SK-N-SH (cell line): ENCODE results near the gene POLR3B. TPM values are rescaled to one million over a fixed set of nuclear protein-coding genes. Genes with fewer than 3 reads are reported as not detected.

Experiments used
- CTCF ChIA-PET: fragments of 300-600, 350-600 bp; formaldehyde crosslinking; extraction: SDS; loops from one replicate; lab custom pipeline; 2021; lab: Yijun Ruan, JAX
- POLR2A ChIA-PET: fragments of 350-600 bp; sonication (Branson Sonifier 250); formaldehyde crosslinking; extraction: SDS; loops from one replicate; lab custom pipeline; 2020; ENCODE audit warnings: antibody characterized with exemption, inconsistent platforms; lab: Yijun Ruan, JAX
- DNase-seq: peaks from one replicate; pipeline ENCODE4 v3.0.0; 2012
- H2AFZ ChIP-seq: fragments of 200-600 bp; sonication (generic); 2 replicates; pipeline ENCODE4 v1.8.1; 2016; ENCODE audit warnings: antibody characterized with exemption, mild to moderate bottlenecking, low read depth
- H3F3A ChIP-seq: fragments of 200-600 bp; sonication (generic); replicated peaks from 2 replicates; pipeline ENCODE3; 2016; ENCODE audit warnings: antibody characterized with exemption, mild to moderate bottlenecking; ENCODE audit not compliant: insufficient read depth
- H3K27ac ChIP-seq, 2 experiments: fragments of 200-500 bp in 1 of 2; fragments of 200-600 bp in 1 of 2; sonication (Bioruptor generic) in 1 of 2; sonication (generic), shearing (Covaris generic) in 1 of 2; 2 replicates each; pipeline versions ENCODE4 v1.5.1 to v1.6.1; 2014 to 2016; ENCODE audit warnings: low read depth in 2 of 2, inconsistent platforms in 1 of 2, low read length in 1 of 2, mild to moderate bottlenecking in 1 of 2, mixed read lengths in 1 of 2
- H3K27me3 ChIP-seq: fragments of 200-600 bp; sonication (generic), shearing (Covaris generic); 2 replicates; pipeline ENCODE4 v1.6.1; 2016; ENCODE audit warnings: mixed run types; ENCODE audit not compliant: insufficient read depth
- H3K36me3 ChIP-seq, 2 experiments: fragments of 200-500 bp in 1 of 2; fragments of 200-600 bp in 1 of 2; sonication (Bioruptor generic) in 1 of 2; sonication (generic) in 1 of 2; replicated peaks in 1 of 2; 2 replicates each; pipeline versions ENCODE3 to v1.5.1; 2014 to 2016; ENCODE audit warnings: low read length in 1 of 2, mild to moderate bottlenecking in 1 of 2; ENCODE audit not compliant: insufficient read depth in 2 of 2, control insufficient read depth in 1 of 2
- H3K4me1 ChIP-seq, 2 experiments: fragments of 200-500 bp in 1 of 2; fragments of 200-600 bp in 1 of 2; sonication (Bioruptor generic) in 1 of 2; sonication (generic), shearing (Covaris generic) in 1 of 2; 2 replicates each; pipeline versions ENCODE4 v1.5.1 to v1.6.1; 2014 to 2016; ENCODE audit warnings: low read depth in 1 of 2, low read length in 1 of 2, mixed run types in 1 of 2; ENCODE audit not compliant: insufficient read depth in 2 of 2, control insufficient read depth in 1 of 2
- H3K4me2 ChIP-seq: fragments of 200-600 bp; sonication (generic), shearing (Covaris generic); 2 replicates; pipeline ENCODE4 v1.6.1; 2017; ENCODE audit warnings: mixed run types
- H3K4me3 ChIP-seq, 2 experiments: fragments of 200-500 bp in 1 of 2; fragments of 200-600 bp in 1 of 2; sonication (Bioruptor generic) in 1 of 2; sonication (generic), shearing (Covaris generic) in 1 of 2; 2 replicates each; pipeline versions ENCODE4 v1.5.1 to v1.8.1; 2014 to 2016; ENCODE audit warnings: low read depth in 2 of 2, inconsistent platforms in 1 of 2, low read length in 1 of 2, mild to moderate bottlenecking in 1 of 2, mixed read lengths in 1 of 2, moderate library complexity in 1 of 2
- H3K79me2 ChIP-seq: fragments of 200-600 bp; sonication (generic); 2 replicates; pipeline ENCODE4 v1.8.1; 2017; ENCODE audit warnings: mild to moderate bottlenecking; ENCODE audit not compliant: insufficient read depth
- H3K9ac ChIP-seq: fragments of 200-600 bp; sonication (generic); 2 replicates; pipeline ENCODE4 v1.6.1; 2017; ENCODE audit warnings: mixed run types
- H3K9me2 ChIP-seq: fragments of 200-600 bp; sonication (generic); 2 replicates; pipeline ENCODE4 v1.6.1; 2017; ENCODE audit warnings: mixed run types
- H3K9me3 ChIP-seq: fragments of 200-600 bp; sonication (generic); 2 replicates; pipeline ENCODE4 v1.6.1; 2017; ENCODE audit warnings: mixed run types, mild to moderate bottlenecking, moderate library complexity
- H4K20me1 ChIP-seq: fragments of 200-600 bp; sonication (generic); 2 replicates; pipeline ENCODE4 v1.6.1; 2017; ENCODE audit warnings: mild to moderate bottlenecking, mixed run types; ENCODE audit not compliant: insufficient read depth
- CHD2 ChIP-seq: fragments of 150-350 bp; IDR thresholded peaks from 2 replicates; pipeline ENCODE4 v1.6.1; 2018; ENCODE audit warnings: low read length; ENCODE audit not compliant: partially characterized antibody
- CTCF ChIP-seq: fragments of 200-600 bp; sonication (generic); IDR thresholded peaks from 2 replicates; pipeline ENCODE4 v1.6.1; 2017; ENCODE audit warnings: antibody characterized with exemption, mild to moderate bottlenecking, moderate library complexity
- ELF1 ChIP-seq: IDR thresholded peaks from 2 replicates; pipeline ENCODE4 v1.4.0; 2012
- FOSL2 ChIP-seq: IDR thresholded peaks from 2 replicates; pipeline ENCODE4 v1.4.0; 2012; ENCODE audit warnings: low read depth, mild to moderate bottlenecking, moderate library complexity, borderline replicate concordance
- FOXJ3 ChIP-seq: sonication (generic); formaldehyde crosslinking; IDR thresholded peaks from 2 replicates; pipeline ENCODE4 v1.5.1; 2020; ENCODE audit warnings: mild to moderate bottlenecking, missing genetic modification reagents
- GABPA ChIP-seq: IDR thresholded peaks from 2 replicates; pipeline ENCODE4 v1.4.0; 2012; ENCODE audit warnings: low read depth, mild to moderate bottlenecking
- GATA2 ChIP-seq: sonication (generic); formaldehyde crosslinking; IDR thresholded peaks from 2 replicates; pipeline ENCODE4 v1.5.0; 2020; ENCODE audit warnings: mild to moderate bottlenecking, missing genetic modification reagents
- JUND ChIP-seq: IDR thresholded peaks from 2 replicates; pipeline ENCODE4 v1.4.0; 2012
- MEF2A ChIP-seq: IDR thresholded peaks from 2 replicates; pipeline ENCODE4 v1.4.0; 2012; ENCODE audit warnings: low read depth, borderline replicate concordance
- MXI1 ChIP-seq: IDR thresholded peaks from 2 replicates; pipeline ENCODE4 v1.6.1; 2012; ENCODE audit warnings: mild to moderate bottlenecking, low read depth, low read length, improper control_type of control experiment
- NFIC ChIP-seq: IDR thresholded peaks from 2 replicates; pipeline ENCODE4 v1.4.0; 2012; ENCODE audit warnings: borderline replicate concordance
- POLR2AphosphoS5 ChIP-seq: IDR thresholded peaks from 2 replicates; pipeline ENCODE4 v1.6.1; 2012; ENCODE audit warnings: low read depth, low read length
- RAD21 ChIP-seq: IDR thresholded peaks from 2 replicates; pipeline ENCODE4 v1.6.1; 2012; ENCODE audit warnings: mild to moderate bottlenecking, low read length
- RCOR1 ChIP-seq: fragments of 150-350 bp; IDR thresholded peaks from 2 replicates; pipeline ENCODE4 v1.6.1; 2017; ENCODE audit warnings: antibody characterized with exemption, low read length
- REST ChIP-seq: IDR thresholded peaks from 2 replicates; pipeline ENCODE4 v1.6.1; 2012; ENCODE audit warnings: mild to moderate bottlenecking, low read depth, low read length, moderate library complexity
- RXRA ChIP-seq: IDR thresholded peaks from 2 replicates; pipeline ENCODE4 v1.4.0; 2012; ENCODE audit warnings: low read depth, mild to moderate bottlenecking, borderline replicate concordance
- SIN3A ChIP-seq: IDR thresholded peaks from 2 replicates; pipeline ENCODE4 v1.6.1; 2012; ENCODE audit warnings: low read depth, mild to moderate bottlenecking, low read length, moderate library complexity, borderline replicate concordance
- SMC3 ChIP-seq: IDR thresholded peaks from 2 replicates; pipeline ENCODE4 v1.6.1; 2012; ENCODE audit warnings: low read depth, low read length, improper control_type of control experiment
- TEAD4 ChIP-seq: IDR thresholded peaks from 2 replicates; pipeline ENCODE4 v1.4.0; 2012; ENCODE audit warnings: mild to moderate bottlenecking, borderline replicate concordance; ENCODE audit not compliant: insufficient read depth
- USF1 ChIP-seq: IDR thresholded peaks from 2 replicates; pipeline ENCODE4 v1.4.0; 2012; ENCODE audit warnings: low read depth, borderline replicate concordance
- USF2 ChIP-seq: fragments of 150-350 bp; IDR thresholded peaks from 2 replicates; pipeline ENCODE4 v1.6.1; 2017; ENCODE audit warnings: antibody characterized with exemption, low read length, low read depth, borderline replicate concordance
- YY1 ChIP-seq: IDR thresholded peaks from 2 replicates; pipeline ENCODE4 v1.4.0; 2012; ENCODE audit warnings: low read depth, mild to moderate bottlenecking
- WGBS: methylation state at CpG from one replicate; pipeline ENCODE4 v1.1.6; 2017; ENCODE audit warnings: low lambda C conversion rate; 5-methylcytosine and 5-hydroxymethylcytosine counted together
- polyA plus RNA-seq, 3 experiments: library from polyadenylated mRNA; depleted of rRNA; stranded (reverse); fragments of >200 nt; gene quantifications; 2 replicates each; pipeline ENCODE4 v1.2.3, GENCODE V29; 2012

Gene POLR3B
- polyA plus RNA-seq, 1 of the 3 experiments (the other 2 are of a cell fraction), result 3.3 TPM

GRCh38 chr12:106387848-106388377, 30.4 kb downstream of the POLR3B start:
- POLR2A ChIA-PET, result no interaction called here
- no peak overlapping the region for H2AFZ ChIP-seq
- H3K4me3 ChIP-seq, result no peak overlapping the region
- TF ChIP-seq USF1 (no peak), MEF2A (no peak), JUND (no peak), CHD2 (no peak), SIN3A (no peak), CTCF (no peak), REST (no peak), RXRA (no peak), POLR2AphosphoS5 (no peak), RAD21 (no peak), SMC3 (no peak), NFIC (no peak)
- H3K79me2 ChIP-seq, result no peaks in the 10 kb centered on the region
- no peaks in the 10 kb centered on the region for H3K9me3 ChIP-seq
- no peak for DNase-seq
- no peak overlapping the region for H3K9ac ChIP-seq
- no peak overlapping the region for H3K4me2 ChIP-seq
- no peaks in the 10 kb centered on the region for H3K27me3 ChIP-seq
- CTCF ChIA-PET, result interaction anchor here (0.7 to 10.7 kb wide), 6 partner anchors 9 to 531 kb away, joined by 3 to 92 read pairs (median 8); partner anchors contain the start of gene POLR3B
- H3K36me3 ChIP-seq, result peaks cover 6 to 12% of the 10 kb centered on the region in 2 experiments
- no peaks in the 10 kb centered on the region for H3F3A ChIP-seq
- H3K4me1 ChIP-seq, result no peaks in the 10 kb centered on the region
- no peak overlapping the region for H3K27ac ChIP-seq
- H4K20me1 ChIP-seq, result no peaks in the 10 kb centered on the region
- 100% methylated on average over 1 of the region's 1 CpG for WGBS
- no peaks in the 10 kb centered on the region for H3K9me2 ChIP-seq

- CTCF ChIA-PET, result interaction anchor here (1.3 to 10.7 kb wide), 3 partner anchors 165 to 530 kb away, joined by 4 to 92 read pairs (median 12); no protein-coding TSS in a partner anchor
These were observed 31.6 kb downstream of the POLR3B start for GRCh38 chr12:106389151-106389550.

More at GRCh38 chr12:106389151-106389550, 31.6 kb downstream of the POLR3B start:
- H3K9ac ChIP-seq, result no peak overlapping the region
- H3K4me1 ChIP-seq, result no peaks in the 10 kb centered on the region
- H2AFZ ChIP-seq, result no peak overlapping the region
- TF ChIP-seq FOXJ3 (CRISPR knock-in tag) (no peak), NFIC (no peak), POLR2AphosphoS5 (no peak), ELF1 (no peak), TEAD4 (no peak), USF1 (no peak), RCOR1 (no peak), USF2 (no peak), GABPA (no peak), MXI1 (no peak), GATA2 (CRISPR knock-in tag) (no peak), FOSL2 (no peak), YY1 (no peak)
- H3K79me2 ChIP-seq, result no peaks in the 10 kb centered on the region
- no peak for DNase-seq
- no peaks in the 10 kb centered on the region for H3K9me2 ChIP-seq
- no peaks in the 10 kb centered on the region for H3F3A ChIP-seq
- WGBS, result 99% methylated on average over 4 of the region's 4 CpGs
- POLR2A ChIA-PET, result no interaction called here
- peaks cover 6 to 9% of the 10 kb centered on the region in 2 experiments for H3K36me3 ChIP-seq
- H3K27ac ChIP-seq, result no peak overlapping the region
- H3K4me3 ChIP-seq, result no peak overlapping the region
- H3K9me3 ChIP-seq, result no peaks in the 10 kb centered on the region
- H3K27me3 ChIP-seq, result no peaks in the 10 kb centered on the region
- H3K4me2 ChIP-seq, result no peak overlapping the region
- H4K20me1 ChIP-seq, result no peaks in the 10 kb centered on the region
